NB4 (cell line): ENCODE data around the gene SCGB2B2.

ENCODE experiments used
- MYC ChIP-seq: IDR thresholded peaks from 2 replicates; pipeline ENCODE4 v1.6.1; 2011; ENCODE audit warnings: low read depth, low read length
- POLR2A ChIP-seq: IDR thresholded peaks from 2 replicates; pipeline ENCODE4 v1.6.1; 2011; ENCODE audit warnings: mild to moderate bottlenecking; ENCODE audit not compliant: insufficient read length; ENCODE audit errors: extremely low read depth
- TF ChIP-seq, protein P1 (sequence below): IDR thresholded peaks from one replicate; pipeline ENCODE4 v1.5.1; 2012; ENCODE audit warnings: low read depth, low read length
- TF ChIP-seq, protein P2 (sequence below): IDR thresholded peaks from 2 replicates; pipeline ENCODE4 v1.6.1; 2011; ENCODE audit warnings: low read depth, low read length

DNA sequence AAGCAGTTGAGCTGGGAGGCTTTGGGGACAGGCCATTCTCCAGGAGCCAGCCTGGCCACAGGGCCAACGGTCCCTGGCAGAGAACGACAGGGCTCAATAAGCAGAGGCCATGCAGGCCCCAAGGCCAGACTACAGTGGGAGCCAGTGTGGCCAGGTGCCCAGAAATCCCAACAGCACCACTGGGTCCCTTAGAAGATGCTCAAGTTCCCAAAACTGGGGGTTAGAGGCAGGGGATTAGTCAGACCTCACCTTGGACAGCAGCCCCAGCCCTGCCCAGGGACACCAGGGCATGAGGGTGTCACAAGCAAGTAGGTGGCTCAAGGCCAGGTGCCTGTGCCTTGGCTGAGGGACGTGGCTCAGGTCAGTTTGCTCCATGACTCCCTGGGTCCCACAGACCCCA is 12.8 kb downstream of the SCGB2B2 start:
- TF ChIP-seq, protein P1, sequence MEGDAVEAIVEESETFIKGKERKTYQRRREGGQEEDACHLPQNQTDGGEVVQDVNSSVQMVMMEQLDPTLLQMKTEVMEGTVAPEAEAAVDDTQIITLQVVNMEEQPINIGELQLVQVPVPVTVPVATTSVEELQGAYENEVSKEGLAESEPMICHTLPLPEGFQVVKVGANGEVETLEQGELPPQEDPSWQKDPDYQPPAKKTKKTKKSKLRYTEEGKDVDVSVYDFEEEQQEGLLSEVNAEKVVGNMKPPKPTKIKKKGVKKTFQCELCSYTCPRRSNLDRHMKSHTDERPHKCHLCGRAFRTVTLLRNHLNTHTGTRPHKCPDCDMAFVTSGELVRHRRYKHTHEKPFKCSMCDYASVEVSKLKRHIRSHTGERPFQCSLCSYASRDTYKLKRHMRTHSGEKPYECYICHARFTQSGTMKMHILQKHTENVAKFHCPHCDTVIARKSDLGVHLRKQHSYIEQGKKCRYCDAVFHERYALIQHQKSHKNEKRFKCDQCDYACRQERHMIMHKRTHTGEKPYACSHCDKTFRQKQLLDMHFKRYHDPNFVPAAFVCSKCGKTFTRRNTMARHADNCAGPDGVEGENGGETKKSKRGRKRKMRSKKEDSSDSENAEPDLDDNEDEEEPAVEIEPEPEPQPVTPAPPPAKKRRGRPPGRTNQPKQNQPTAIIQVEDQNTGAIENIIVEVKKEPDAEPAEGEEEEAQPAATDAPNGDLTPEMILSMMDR, result no peak
- TF ChIP-seq POLR2A, result no peak
- TF ChIP-seq, protein P2, sequence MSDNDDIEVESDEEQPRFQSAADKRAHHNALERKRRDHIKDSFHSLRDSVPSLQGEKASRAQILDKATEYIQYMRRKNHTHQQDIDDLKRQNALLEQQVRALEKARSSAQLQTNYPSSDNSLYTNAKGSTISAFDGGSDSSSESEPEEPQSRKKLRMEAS, result no peak
- no peak for TF ChIP-seq MYC
